HL-60 (cell line): Measurements from ENCODE around the gene FOXO1.

Experiments used
- CTCF ChIP-seq: IDR thresholded peaks from one replicate; pipeline ENCODE4 v1.5.1; 2011; ENCODE audit warnings: low read length, control low read depth, inconsistent platforms; ENCODE audit not compliant: insufficient read depth
- GABPA ChIP-seq: IDR thresholded peaks from 2 replicates; pipeline ENCODE4 v1.6.1; 2012; ENCODE audit warnings: low read depth
- SPI1 ChIP-seq: IDR thresholded peaks from 2 replicates; pipeline ENCODE4 v1.6.1; 2012; ENCODE audit warnings: low read depth, mild to moderate bottlenecking, borderline replicate concordance

DNA sequence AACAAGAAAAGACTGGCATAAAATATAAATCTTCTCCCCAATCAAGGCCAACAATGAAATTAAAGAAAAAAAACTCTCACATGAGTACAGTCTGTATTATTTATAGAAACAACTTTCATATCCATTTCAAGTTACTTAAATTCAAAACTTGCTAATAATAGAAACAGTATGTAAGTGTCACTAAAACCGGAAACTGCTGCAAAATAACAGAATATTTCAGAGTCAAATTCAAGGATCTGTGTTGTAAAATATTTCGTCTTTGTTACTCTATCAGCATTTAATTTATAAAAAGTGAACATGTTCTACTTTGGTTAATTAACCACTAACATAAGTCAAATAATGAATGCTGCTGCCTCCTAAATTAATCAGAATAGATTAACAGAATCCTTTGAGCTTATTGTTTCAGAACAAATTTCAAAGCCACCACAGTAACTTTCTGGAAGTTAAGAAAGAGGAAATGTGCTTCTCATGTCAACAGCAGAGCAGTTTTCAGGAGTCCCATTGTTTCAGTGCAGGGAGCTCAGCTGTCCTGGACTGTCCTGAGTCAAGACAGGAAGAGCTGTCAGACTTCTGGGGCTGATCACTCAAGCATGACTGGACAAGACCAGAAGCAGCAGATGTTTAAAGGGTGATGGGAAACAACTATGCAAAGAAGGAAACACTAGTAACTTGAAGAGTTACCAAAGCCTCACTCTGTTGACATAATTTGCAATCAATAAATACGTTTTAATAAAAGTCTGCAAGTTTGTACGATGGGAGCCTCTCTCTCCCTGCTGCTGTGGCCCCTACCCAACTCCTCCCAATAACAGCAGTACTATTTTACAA is 76.9 kb downstream of the FOXO1 start:
- TF ChIP-seq SPI1 (peak; percentile 86), GABPA (no peak), CTCF (no peak)
